NCI-H2081 treated with DMSO at 0.1 percent for 48 hours (cell line): ENCODE data around the gene TMEM179B.
"Not testable (repeated sequence)": the region's sequence is repeated elsewhere in the genome, so short reads cannot be mapped to it uniquely, and the experiment has no call there.

ENCODE experiments used
- DNase-seq: peaks from one replicate; lab custom pipeline; 2025; lab: John Stamatoyannopoulos, UW

The TMEM179B gene, protein sequence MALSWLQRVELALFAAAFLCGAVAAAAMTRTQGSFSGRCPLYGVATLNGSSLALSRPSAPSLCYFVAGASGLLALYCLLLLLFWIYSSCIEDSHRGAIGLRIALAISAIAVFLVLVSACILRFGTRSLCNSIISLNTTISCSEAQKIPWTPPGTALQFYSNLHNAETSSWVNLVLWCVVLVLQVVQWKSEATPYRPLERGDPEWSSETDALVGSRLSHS

GRCh38 chr11:62787005-62787759 is at the start of gene TMEM179B:
Gene TMEM179B (plus strand): TSS chr11:62787402. CDS start chr11:62787432, 30 bp downstream.
- DNase-seq = peak; percentile 83

GRCh38 chr11:62747475-62748160 is 39.6 kb upstream of the TMEM179B start:
- DNase-seq = no peak

- not testable (repeated sequence) for DNase-seq
These were observed 37.3 kb upstream of the TMEM179B start for GRCh38 chr11:62749931-62750330.

DNA sequence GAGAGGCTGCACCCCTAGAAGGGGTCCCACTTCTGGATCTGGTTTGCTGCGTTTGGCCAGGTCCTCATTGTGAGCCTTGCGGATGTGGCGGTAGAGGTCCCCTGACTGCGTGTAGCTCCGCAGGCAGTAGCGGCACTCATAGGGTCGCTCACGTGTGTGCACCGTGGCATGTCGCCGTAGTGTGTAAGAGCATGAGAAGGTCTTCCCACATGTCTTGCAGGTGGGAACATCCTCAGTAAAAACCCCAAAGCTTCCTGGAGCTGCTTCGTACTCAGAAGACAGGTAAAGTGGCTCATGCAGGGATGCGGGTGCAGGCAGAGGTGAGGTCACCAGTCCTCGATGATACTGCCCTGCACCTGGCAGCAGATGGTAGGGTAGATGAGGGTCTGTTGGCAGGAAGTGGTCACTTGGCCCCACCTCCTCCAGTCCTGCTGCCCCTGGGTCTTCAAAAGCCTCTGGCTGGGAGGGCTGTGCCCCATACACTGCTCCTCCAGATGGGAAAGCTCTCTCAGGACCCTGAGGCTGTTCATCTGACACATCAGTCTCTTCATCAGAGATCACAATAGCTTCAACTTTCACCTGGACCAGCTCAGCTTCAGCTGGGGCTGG is 34.9 kb upstream of the TMEM179B start:
- no peak for DNase-seq

GRCh38 chr11:62752994-62753735 is 34.0 kb upstream of the TMEM179B start:
- no peak for DNase-seq

DNA sequence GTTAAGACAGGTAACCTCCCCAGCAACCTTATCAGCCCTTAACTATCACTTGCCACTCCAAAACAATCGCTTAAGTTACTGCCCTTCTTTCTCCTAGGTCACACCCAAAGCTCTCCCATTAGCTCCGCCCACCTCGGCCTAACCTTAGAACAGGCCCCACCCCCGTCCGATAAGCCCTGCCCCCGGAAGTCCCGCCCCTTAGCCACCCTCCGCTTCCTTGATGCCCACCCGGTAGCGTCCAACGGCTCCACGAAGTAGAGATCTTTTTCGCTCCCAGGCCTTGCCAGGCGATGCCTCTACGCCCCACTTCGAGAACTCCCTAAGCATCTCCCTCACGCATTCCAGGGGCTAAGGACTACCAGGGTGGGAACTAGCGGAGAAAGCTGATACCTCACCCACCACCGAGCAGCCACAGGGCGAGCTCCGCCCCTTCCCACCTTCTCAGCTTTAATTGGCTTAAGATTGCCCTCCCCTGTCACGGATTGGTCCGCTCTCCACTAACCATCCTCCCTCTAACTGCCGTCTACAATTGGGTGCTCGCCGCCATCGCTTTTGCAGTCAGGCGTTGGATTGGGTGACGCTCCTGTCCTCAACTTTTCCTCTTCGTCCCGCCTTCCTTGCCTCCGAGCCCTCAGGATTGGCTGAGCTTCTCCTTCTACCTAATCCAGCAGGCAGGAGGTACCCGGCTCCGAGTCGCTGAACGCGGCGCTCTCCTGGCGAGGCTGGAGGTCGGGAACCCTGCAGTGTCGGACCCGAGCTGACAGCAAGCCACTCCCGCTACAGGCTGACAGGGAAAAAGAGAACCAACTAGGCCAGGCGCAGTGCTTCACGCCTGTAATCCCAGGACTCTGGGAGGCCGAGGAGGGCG is 33.2 kb upstream of the TMEM179B start, which contains the start of gene ZBTB3:
Gene ZBTB3 (minus strand): TSS at position 425 of the 868 bp plus-strand sequence. CDS start 496 bp downstream, outside the sequence.
- DNase-seq = peak; percentile 99

DNA sequence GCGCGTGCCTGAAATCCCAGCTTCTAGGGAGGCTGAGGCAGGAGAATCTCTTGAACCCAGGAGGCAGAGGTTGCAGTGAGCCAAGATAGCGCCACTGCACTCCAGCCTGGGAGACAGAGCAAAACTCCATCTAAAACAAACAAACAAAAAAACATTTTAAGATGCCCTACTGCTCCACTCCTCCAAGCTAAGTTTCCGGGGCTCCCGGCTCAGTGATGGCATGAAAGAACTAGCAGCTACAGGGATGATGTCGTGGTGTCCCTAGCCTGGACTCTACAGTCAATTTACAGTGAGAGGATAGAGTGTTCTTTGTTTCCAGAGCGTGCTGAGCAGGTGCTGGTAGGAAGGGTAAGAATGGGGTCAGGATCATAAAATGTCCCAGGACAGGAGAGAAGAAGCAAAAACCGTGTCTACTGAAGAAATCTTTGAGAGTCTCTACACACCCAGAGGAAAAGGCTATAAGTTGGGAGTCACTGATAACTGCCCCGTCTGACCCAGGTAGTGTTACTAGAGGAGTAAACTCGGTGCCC is 32.1 kb upstream of the TMEM179B start:
- DNase-seq = no peak

- DNase-seq = no peak
These were observed 29.1 kb upstream of the TMEM179B start for GRCh38 chr11:62757846-62758788.

DNA sequence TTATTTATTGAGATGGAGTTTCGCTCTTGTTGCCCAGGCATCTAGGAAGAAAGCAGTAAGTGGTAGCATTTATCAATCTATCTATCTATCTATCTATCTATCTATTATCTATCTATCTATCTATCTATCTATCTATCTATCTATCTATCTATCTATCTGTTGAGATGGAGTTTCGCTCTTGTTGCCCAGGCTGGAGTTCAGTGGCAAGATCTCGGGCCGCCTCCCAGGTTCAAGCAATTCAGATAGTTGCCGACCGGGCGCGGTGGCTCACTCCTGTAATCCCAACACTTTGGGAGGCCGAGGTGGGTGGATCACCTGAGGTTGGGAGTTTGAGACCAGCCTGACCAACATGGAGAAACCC is 26.4 kb upstream of the TMEM179B start:
- DNase-seq = not testable (repeated sequence)

DNA sequence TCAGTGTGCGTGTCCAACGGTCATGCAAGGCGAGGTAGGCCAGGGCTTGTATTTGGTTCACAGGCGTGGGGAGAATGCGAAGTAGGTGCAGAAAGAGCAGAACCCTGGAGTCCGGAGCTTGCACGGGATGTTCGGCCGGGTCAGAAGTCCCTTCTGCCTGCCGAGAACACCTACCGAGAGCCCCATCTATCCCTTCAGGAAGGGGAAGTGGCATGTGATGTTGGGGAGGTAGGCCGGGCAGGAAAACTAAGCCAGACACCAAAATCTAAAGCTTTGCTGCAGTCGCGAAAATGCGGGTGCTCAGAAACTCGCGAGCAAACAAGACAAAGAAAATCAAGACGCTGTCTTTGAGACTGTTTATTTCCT is 16.4 kb upstream of the TMEM179B start:
- no peak for DNase-seq

DNA sequence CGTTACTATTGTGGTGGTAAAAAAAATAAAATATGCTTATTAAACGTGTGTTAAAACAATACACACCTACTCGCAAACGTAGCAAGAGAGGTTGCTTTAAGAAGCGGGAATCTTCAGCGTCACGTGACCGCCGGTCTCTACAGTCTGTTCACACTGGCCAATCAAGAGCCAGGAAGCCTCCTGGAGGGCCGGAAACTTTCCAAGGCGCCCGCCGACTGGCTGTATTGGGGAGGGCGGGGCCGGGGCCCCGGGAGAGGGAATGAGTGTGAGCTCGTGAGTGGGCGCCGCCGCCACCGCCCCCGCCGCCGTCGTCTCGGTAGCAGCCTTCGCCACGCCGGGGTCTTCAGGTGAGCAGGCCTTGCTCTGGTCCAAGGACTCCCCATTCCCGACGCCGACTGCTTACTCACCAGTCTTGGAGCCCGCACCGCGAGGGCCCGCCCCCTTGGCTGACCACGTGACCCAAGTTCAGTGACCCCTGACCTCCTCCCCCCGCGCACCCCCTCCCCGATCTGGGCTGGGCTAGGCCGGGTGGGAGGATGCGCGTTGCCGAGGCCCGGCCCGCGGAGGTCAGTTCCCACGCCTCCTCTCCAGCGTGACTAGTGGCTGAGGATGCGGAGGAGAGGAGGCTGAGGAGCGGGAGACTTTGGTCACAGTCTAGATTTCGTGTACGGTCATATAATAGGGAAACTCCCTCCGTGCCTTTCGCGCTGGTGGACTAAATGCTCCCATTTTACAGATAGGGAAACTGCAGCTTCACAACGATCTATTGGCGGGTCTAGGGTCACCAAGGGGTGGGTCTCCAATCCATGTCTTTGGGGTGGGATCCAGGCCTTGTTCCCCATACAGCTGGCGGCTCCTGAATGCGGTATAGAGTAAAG is 15.8 kb upstream of the TMEM179B start, which contains the start of gene TAF6L:
Gene TAF6L (plus strand): TSS at position 253 of the 878 bp plus-strand sequence. CDS start 4,388 bp downstream, outside the sequence.
- DNase-seq = peak; percentile 87

DNA sequence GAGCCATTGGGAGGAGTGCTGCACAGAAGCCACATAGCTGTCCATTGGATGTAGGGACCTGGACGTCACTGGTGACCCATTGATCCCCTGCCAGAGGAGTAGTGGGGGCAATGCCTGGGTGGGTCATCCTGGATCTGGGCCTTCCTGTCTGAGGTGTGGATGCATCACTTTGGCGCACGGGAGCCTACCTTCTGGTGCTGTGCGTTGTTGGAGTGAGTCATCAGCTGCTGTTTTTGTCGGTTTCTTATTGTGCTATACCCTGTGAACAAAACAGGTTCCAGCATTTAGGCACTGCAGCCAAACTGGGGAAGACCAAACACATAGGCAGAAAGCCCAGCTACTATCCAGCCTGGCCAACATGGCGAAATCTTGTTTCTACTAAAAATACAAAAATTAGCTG is 12.8 kb upstream of the TMEM179B start:
- DNase-seq = no peak

DNA sequence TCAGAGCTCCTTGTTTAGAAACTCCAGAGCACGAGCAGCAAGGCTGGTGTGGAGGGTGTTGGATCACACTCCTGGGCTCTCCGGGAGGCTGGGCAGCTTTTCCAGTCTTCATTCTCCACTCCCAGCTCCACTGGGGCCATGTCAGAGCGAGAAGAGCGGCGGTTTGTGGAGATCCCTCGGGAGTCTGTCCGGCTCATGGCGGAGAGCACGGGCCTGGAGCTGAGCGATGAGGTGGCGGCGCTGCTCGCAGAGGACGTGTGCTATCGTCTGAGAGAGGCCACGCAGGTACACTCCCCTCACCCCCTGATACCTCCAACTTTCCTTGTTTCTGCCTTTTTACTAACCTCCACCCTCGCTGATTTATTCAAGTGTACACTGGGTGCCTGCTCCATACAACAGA is 11.6 kb upstream of the TMEM179B start:
- no peak for DNase-seq

- DNase-seq = no peak
These were observed 9.8 kb upstream of the TMEM179B start for GRCh38 chr11:62777389-62777788.

DNA sequence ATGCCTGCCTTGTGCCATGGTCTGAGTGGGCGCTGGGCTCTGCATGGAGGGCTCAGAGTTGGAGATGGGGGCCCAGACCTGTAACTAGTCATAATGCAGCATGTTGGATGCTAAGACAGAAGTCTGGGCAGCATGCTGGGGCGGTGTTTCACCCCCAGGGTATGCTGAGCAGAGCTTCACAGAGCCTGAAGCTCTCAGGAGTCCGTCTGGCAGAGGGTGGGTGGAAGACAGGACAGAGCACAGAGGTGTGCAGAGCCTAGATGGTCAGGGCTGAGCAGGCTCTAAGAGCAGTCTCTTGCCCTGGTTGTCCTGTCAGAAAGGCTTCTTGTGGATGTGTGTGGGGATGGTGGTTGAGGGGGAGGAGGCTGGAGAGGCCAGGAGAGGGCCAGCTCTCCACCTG is 8.8 kb upstream of the TMEM179B start:
- no peak for DNase-seq

DNA sequence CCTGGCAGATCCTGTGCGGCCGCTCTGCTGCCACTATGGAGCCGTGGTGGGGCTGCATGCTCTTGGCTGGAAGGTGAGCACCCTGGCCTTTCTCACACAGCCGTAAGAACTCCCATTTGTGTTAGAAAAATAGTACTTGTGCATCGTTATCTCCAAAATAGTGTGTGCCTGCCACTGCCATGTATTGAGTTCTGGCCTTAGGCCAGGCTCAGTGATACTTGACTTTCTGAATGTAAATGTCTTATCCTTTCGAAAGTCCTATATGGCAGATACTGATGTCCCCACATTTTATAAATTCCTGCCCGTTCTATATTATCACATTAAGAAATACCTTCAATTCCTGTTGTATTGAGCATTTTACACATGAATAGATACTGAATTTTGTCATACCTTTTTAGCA is 4.4 kb upstream of the TMEM179B start:
- no peak for DNase-seq

GRCh38 chr11:62786318-62787004 is 741 bp upstream of the TMEM179B start:
- peak; percentile 16 for DNase-seq

GRCh38 chr11:62788991-62789390 is 1.8 kb downstream of the TMEM179B start:
- no peak for DNase-seq
